GM19351 (cell line): ENCODE data around the gene SUMO1.

Experiments used
- ATAC-seq: cut with Tn5 transposase; IDR thresholded peaks from one replicate; pipeline ENCODE4 v1.9.1; 2021; ENCODE audit warnings: mild to moderate bottlenecking, moderate library complexity; ENCODE audit not compliant: unreplicated experiment

SUMO1 gene

DNA sequence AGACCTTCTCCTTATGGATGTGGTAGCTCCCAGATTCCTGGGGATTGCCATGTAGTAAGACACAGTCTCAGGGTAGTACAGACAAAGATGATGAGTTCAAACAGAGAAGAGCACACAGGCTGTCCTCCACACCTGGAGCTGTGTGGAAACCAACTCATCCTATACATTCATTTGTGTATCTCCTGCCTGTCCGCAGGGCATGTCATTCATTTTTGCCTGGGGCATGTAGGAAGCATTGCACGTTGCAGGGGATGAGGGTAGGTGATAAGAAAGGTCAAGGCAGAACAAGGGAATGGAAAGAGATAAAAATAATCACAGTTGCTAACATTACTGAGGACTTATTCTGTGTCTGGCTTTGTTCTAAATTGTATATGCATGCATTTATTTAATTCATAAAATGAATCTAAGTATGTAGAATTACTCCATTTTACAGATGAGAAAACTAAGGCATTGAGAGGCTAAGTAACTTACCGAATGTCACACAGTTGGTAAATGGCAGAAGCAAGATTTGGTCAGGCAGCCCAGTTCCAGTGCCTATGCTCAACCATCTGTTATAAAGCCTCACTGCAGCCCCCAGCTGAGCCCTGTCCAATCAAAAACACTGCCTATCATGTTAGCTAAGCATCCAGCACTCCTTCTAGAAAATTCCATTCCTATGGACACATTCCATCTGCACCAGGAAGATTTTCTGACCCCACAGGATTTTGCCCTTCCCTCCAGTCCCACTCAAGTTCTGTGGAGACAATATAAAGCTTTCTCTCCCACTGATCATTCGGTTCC lies 81.0 kb downstream of the SUMO1 start:
- no peak for ATAC-seq
